K562 (cell line): ENCODE results near the gene PLD3. TPM values are rescaled to one million over a fixed set of nuclear protein-coding genes. Genes with fewer than 3 reads are reported as not detected.
A peak's percentile ranks its signal among the peaks of the same experiment; 100 is the strongest.

ENCODE experiments used
- ATAC-seq: fragments of 200-7000 bp; cut with Tn5 transposase; 3 replicates; pipeline ENCODE4 v1.9.1; 2020; ENCODE audit warnings: moderate library complexity
- BruUV-seq: library from RNA; stranded (reverse); fragments of 400-500 nt; replicated peaks from 2 replicates; lab custom pipeline; 2021; lab: Mats Ljungman, UMichigan
- CTCF ChIA-PET: fragments of 300-600 bp; formaldehyde crosslinking; extraction: SDS; loops from one replicate; lab custom pipeline; 2021; ENCODE audit warnings: low intra/inter-chr PET ratio; lab: Yijun Ruan, JAX
- POLR2A ChIA-PET: fragments of 300-600, 350-650 bp; sonication (Branson Sonifier 250); formaldehyde crosslinking; extraction: SDS; loops from one replicate; lab custom pipeline; 2021; ENCODE audit warnings: antibody characterized with exemption, inconsistent platforms; lab: Yijun Ruan, JAX
- DNase-seq, 4 experiments: peaks; one replicate each; pipeline versions ENCODE4 v3.0.0 to v3.0.0-alpha.2; 2011 to 2018; ENCODE audit warnings: low spot score in 3 of 4, mixed read lengths in 3 of 4; ENCODE audit errors: extremely low read depth in 1 of 4
- FAIRE-seq: peaks from 2 replicates; lab custom pipeline; 2011; peaks lifted over from hg19 to GRCh38; lab: Jason Lieb, UNC
- H2AFZ ChIP-seq: 2 replicates; pipeline ENCODE4 v1.6.0; 2011; ENCODE audit warnings: low read depth, low read length, control low read depth, inconsistent platforms
- H3K27ac ChIP-seq: fragments of 200-600 bp; 3 replicates; pipeline ENCODE4 v1.8.0; 2011; ENCODE audit warnings: low read depth, mild to moderate bottlenecking, control low read depth, inconsistent platforms, low read length, moderate library complexity, mixed read lengths; ENCODE audit errors: extremely low read depth
- H3K27me3 ChIP-seq, 2 experiments: fragments of 300-600 bp in 1 of 2; 2 replicates in 1 of 2; 3 replicates in 1 of 2; pipeline versions ENCODE4 v1.6.0 to v1.8.0; 2011; ENCODE audit warnings: inconsistent platforms in 2 of 2, low read length in 2 of 2, mild to moderate bottlenecking in 1 of 2, mixed read lengths in 1 of 2, moderate library complexity in 1 of 2; ENCODE audit not compliant: control insufficient read depth in 2 of 2, insufficient read depth in 2 of 2
- H3K36me3 ChIP-seq: fragments of 300-600 bp; 3 replicates; pipeline ENCODE4 v1.8.0; 2011; ENCODE audit warnings: mild to moderate bottlenecking, low read length, inconsistent platforms; ENCODE audit not compliant: control insufficient read depth, insufficient read depth
- H3K4me1 ChIP-seq, 2 experiments: fragments of 200-600 bp in 1 of 2; replicated peaks in 1 of 2; 2 replicates in 1 of 2; 3 replicates in 1 of 2; pipeline versions ENCODE4 v1.5.1 to v1.8.0; 2011; ENCODE audit warnings: inconsistent platforms in 2 of 2, low read length in 2 of 2, mild to moderate bottlenecking in 1 of 2, mixed read lengths in 1 of 2, moderate library complexity in 1 of 2; ENCODE audit not compliant: control insufficient read depth in 2 of 2, insufficient read depth in 2 of 2
- H3K4me2 ChIP-seq: 2 replicates; pipeline ENCODE4 v1.6.1; 2011; ENCODE audit warnings: low read length, control low read depth, inconsistent platforms, mixed read lengths; ENCODE audit not compliant: insufficient read depth
- H3K4me3 ChIP-seq: fragments of 200-600 bp; sonication (generic), shearing (Covaris generic); 2 replicates; pipeline ENCODE4 v1.5.1; 2016; ENCODE audit warnings: control low read depth, inconsistent platforms
- H3K79me2 ChIP-seq: fragments of 200-600 bp; 3 replicates; pipeline ENCODE4 v1.8.0; 2011; ENCODE audit warnings: low read length, inconsistent platforms; ENCODE audit not compliant: control insufficient read depth, insufficient read depth
- H3K9ac ChIP-seq, 2 experiments: 2 replicates each; pipeline versions ENCODE4 v1.6.0 to v1.6.1; 2011; ENCODE audit warnings: low read depth in 2 of 2, low read length in 2 of 2, control low read depth in 1 of 2, inconsistent platforms in 1 of 2, mild to moderate bottlenecking in 1 of 2, mixed read lengths in 1 of 2; ENCODE audit not compliant: insufficient read depth in 1 of 2
- H3K9me1 ChIP-seq: one replicate; pipeline ENCODE4 v1.6.0; 2011; ENCODE audit warnings: inconsistent platforms, mild to moderate bottlenecking, low read length, moderate library complexity; ENCODE audit not compliant: control insufficient read depth, insufficient read depth
- H3K9me3 ChIP-seq: replicated peaks from 2 replicates; pipeline ENCODE4 v1.5.1; 2011; ENCODE audit warnings: low read depth, low read length, inconsistent platforms; ENCODE audit not compliant: control insufficient read depth, insufficient read depth
- H4K20me1 ChIP-seq: replicated peaks from 2 replicates; pipeline ENCODE4 v1.6.1; 2011; ENCODE audit warnings: low read length, inconsistent platforms, mixed read lengths; ENCODE audit not compliant: control insufficient read depth, insufficient read depth
- CHAMP1 ChIP-seq: fragments of 450-650 bp; IDR thresholded peaks from 2 replicates; pipeline ENCODE4 v1.6.1; 2016; ENCODE audit warnings: mild to moderate bottlenecking
- FOXJ2 ChIP-seq: fragments of 200-800 bp; sonication (Bioruptor generic); IDR thresholded peaks from 2 replicates; pipeline ENCODE4 v1.6.1; 2016; ENCODE audit warnings: missing genetic modification characterization, missing compliant biosample characterization
- HOXB6 ChIP-seq: fragments of 250-450 bp; sonication (Bioruptor Pico); IDR thresholded peaks from 2 replicates; pipeline ENCODE4 v1.5.1; 2022; ENCODE audit warnings: mild to moderate bottlenecking, borderline replicate concordance
- RBM14 ChIP-seq: fragments of 200-400 bp; formaldehyde crosslinking; IDR thresholded peaks from 2 replicates; pipeline ENCODE4 v1.6.1; 2018; ENCODE audit warnings: low read depth, mild to moderate bottlenecking, low read length, moderate library complexity, borderline replicate concordance; ENCODE audit not compliant: insufficient read depth
- SAFB ChIP-seq: fragments of 200-400 bp; formaldehyde crosslinking; IDR thresholded peaks from 2 replicates; pipeline ENCODE4 v1.6.1; 2017; ENCODE audit warnings: low read depth, low read length, borderline replicate concordance
- SP1 ChIP-seq: sonication (generic); formaldehyde crosslinking; IDR thresholded peaks from 2 replicates; pipeline ENCODE4 v1.8.1; 2022; ENCODE audit warnings: mild to moderate bottlenecking, missing genetic modification reagents
- STAT5B ChIP-seq: fragments of 250-450 bp; sonication (Bioruptor Pico); IDR thresholded peaks from 2 replicates; pipeline ENCODE4 v1.8.0; 2021; ENCODE audit warnings: mild to moderate bottlenecking, inconsistent platforms
- ZNF174 ChIP-seq: fragments of 250-450 bp; sonication (Bioruptor Pico); IDR thresholded peaks from 2 replicates; pipeline ENCODE4 v1.4.0; 2020; ENCODE audit warnings: mild to moderate bottlenecking
- ZNF184 ChIP-seq: sonication (generic); formaldehyde crosslinking; IDR thresholded peaks from 2 replicates; pipeline ENCODE4 v1.5.0; 2020; ENCODE audit warnings: missing genetic modification reagents
- WGBS: fragments of 100-300 bp; shearing (Covaris generic); methylation state at CpG from one replicate; pipeline ENCODE4 v1.1.6; 2016; ENCODE audit warnings: low coverage, mixed read lengths; ENCODE audit not compliant: insufficient coverage; ENCODE audit errors: missing lambda C conversion rate; 5-methylcytosine and 5-hydroxymethylcytosine counted together
- in situ Hi-C: fragments of 300-500 bp; cut with MboI; formaldehyde crosslinking; loops from 4 replicates; pipeline ENCODE4 v1.15.0; 2018; ENCODE audit warnings: inconsistent platforms, mixed read lengths
- intact Hi-C: fragments of 100-400 bp; cut with micrococcal nuclease; formaldehyde crosslinking; loops from 2 replicates; pipeline ENCODE4 v1.14.2; 2022
- polyA plus RNA-seq, 8 experiments: library from polyadenylated mRNA; depleted of rRNA in 4 of 8; stranded (reverse) in 5 of 8; unstranded in 3 of 8; fragments of >200 nt; fragmentation: Nextera tagmentation in 2 of 8; fragmentation: Illumina TruSeq in 1 of 8; extraction: Ambion mirVana in 2 of 8; extraction: Trizol in 1 of 8; gene quantifications; 2 replicates each; pipeline versions ENCODE4 v1.2.1 to v1.2.3, GENCODE V29; 2011 to 2014; ENCODE audit warnings: inconsistent platforms in 1 of 8, missing spikeins in 1 of 8
- total RNA-seq, 7 experiments: library from RNA; depleted of rRNA in 6 of 7; stranded (reverse); fragments of >200 nt in 6 of 7; fragmentation: Illumina TruSeq in 2 of 7; extraction: Trizol in 2 of 7; gene quantifications; 2 replicates each; pipeline versions ENCODE4 v1.2.1 to v1.2.3, GENCODE V29; 2011 to 2021; ENCODE audit warnings: low replicate concordance in 1 of 7

The PLD3 gene
- total and polyA plus RNA-seq, 9 of the 15 experiments (the other 6 are each of a cell fraction or from before 2014, with no cell fraction given): 2.3 to 128 (median 72.7) TPM

GRCh38 chr19:40397568-40397906 lies 49.0 kb downstream of the PLD3 start:
- 74% methylated on average over 10 of the region's 22 CpGs for WGBS
- no peak overlapping the region for H3K4me3 ChIP-seq
- H3K79me2 ChIP-seq: no peaks in the 10 kb centered on the region
- no peak overlapping the region for H3K4me2 ChIP-seq
- no peak for FAIRE-seq
- no peaks in the 10 kb centered on the region for H3K9me3 ChIP-seq
- H3K27me3 ChIP-seq: peaks cover 18 to 34% of the 10 kb centered on the region in 2 experiments
- no peak for DNase-seq
- peak overlapping the region in 1 of 2 experiments; percentile 58; a peak in 2 of 4 replicates for H3K9ac ChIP-seq
- intact Hi-C loops: no loop called here
- H4K20me1 ChIP-seq: 0 out of 2 replicates have a peak, but pooled peaks cover 5% of the 10 kb centered on the region
- ChIA-PET POLR2A (no interaction called here), CTCF (no interaction called here)
- H3K4me1 ChIP-seq: peaks cover 12 to 50% of the 10 kb centered on the region in 2 experiments
- in situ Hi-C loops: no loop called here
- no peaks in the 10 kb centered on the region for H3K9me1 ChIP-seq
- ATAC-seq: no peak
- BruUV-seq: no TSS peak
- H3K27ac ChIP-seq: no peak overlapping the region
- no peak for TF ChIP-seq STAT5B (CRISPR knock-in tag)
- TF ChIP-seq ZNF184: 0 out of 2 replicates have a peak, but pooled peaks have one; percentile 54
- no peaks in the 10 kb centered on the region for H3K36me3 ChIP-seq
- H2AFZ ChIP-seq: no peak overlapping the region

- in situ Hi-C loops (no loop called here), intact Hi-C loops (no loop called here)
- peak; percentile 93 for ATAC-seq
- 18% methylated on average over 47 of the region's 49 CpGs for WGBS
- H3K79me2 ChIP-seq: no peaks in the 10 kb centered on the region
- H3K4me3 ChIP-seq: peak overlapping the region; percentile 19; the same call in 1 of the 2 replicates
- peak overlapping the region in 1 of 2 experiments; percentile 80; a peak in 2 of 4 replicates for H3K9ac ChIP-seq
- H3K9me3 ChIP-seq: no peaks in the 10 kb centered on the region
- H3K27me3 ChIP-seq: peaks cover 18 to 34% of the 10 kb centered on the region in 2 experiments
- peak; percentile 90 to 94 (median 92) for DNase-seq
- CTCF ChIA-PET: no interaction called here
- peak overlapping the region; percentile 96 for H2AFZ ChIP-seq
- 0 out of 2 replicates have a peak, but pooled peaks cover 5% of the 10 kb centered on the region for H4K20me1 ChIP-seq
- no peaks in the 10 kb centered on the region for H3K36me3 ChIP-seq
- H3K4me1 ChIP-seq: peaks cover 14 to 57% of the 10 kb centered on the region in 2 experiments
- no peaks in the 10 kb centered on the region for H3K9me1 ChIP-seq
- POLR2A ChIA-PET: no interaction called here
- FAIRE-seq: peak; percentile 94
- H3K4me2 ChIP-seq: peak overlapping the region; percentile 86
- H3K27ac ChIP-seq: no peak overlapping the region; the same call in 2 of the 3 replicates
- BruUV-seq: no TSS peak
- TF ChIP-seq SP1 (CRISPR knock-in tag): peak; percentile 4; the same call in 1 of the 2 replicates
- no peak for TF ChIP-seq HOXB6
- TF ChIP-seq CHAMP1: no peak
- no peak for TF ChIP-seq ZNF174 (CRISPR knock-in tag)
- no peak for TF ChIP-seq SAFB
- 0 out of 2 replicates have a peak, but pooled peaks have one; percentile 42 for TF ChIP-seq RBM14
- no peak for TF ChIP-seq FOXJ2 (tag)
These were observed 50.1 kb downstream of the PLD3 start for GRCh38 chr19:40398417-40399131.
